CD4-positive, alpha-beta T cell treated with Interleukin-17A for 1 hour (primary cell): ENCODE data around the gene PPP1R3G.

Source experiments
- DNase-seq: peaks from one replicate; pipeline ENCODE4 v3.0.0-alpha.2; 2020

Gene PPP1R3G

DNA sequence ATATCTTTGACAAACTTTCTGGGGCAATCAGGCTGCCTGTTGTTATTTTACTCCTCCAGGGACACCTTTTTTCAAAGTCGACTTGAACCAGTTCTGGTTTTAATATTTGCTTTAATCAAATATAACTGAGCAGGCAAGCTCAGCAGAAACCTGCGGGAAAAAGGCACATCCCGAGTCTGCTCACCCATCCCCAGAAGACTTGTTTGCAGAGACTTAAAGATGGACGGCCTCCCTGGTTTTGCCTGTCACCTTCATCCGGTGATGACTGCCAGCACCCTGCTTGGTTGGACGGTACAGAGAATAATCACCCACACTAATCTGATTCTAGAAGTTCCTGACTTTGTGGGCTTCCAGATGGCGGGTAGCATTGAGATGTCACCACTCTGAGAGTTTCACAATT is 36.8 kb downstream of the PPP1R3G start:
- DNase-seq: no peak

DNA sequence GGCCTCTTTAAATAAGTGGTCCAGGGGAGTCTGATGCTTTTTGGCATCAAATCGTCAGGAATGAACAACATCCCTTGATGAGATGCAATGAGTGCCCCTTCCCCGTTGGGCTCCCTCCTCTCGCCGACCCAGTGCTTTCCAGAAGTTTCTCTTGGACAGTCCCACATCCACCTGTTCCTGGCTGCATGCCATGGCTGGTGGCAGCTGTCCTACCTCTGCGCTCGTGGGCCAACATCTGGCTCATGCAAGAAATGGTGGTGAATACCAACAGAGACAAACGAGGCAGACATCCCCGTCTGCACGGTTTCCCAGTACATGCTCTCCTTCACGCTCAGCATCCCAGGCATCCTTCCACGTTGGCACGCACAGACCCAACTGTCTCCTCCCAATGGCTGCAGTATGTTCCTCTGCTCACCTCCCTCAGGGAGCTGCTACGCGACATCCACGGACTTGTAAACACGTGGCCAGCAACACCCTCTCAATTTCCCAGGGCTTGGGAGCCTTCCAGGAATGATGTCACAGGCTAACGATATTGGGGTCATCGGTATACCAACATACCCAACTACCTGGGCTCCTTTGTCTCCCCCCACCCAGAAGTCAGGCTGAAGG is 37.5 kb downstream of the PPP1R3G start:
- DNase-seq: no peak

DNA sequence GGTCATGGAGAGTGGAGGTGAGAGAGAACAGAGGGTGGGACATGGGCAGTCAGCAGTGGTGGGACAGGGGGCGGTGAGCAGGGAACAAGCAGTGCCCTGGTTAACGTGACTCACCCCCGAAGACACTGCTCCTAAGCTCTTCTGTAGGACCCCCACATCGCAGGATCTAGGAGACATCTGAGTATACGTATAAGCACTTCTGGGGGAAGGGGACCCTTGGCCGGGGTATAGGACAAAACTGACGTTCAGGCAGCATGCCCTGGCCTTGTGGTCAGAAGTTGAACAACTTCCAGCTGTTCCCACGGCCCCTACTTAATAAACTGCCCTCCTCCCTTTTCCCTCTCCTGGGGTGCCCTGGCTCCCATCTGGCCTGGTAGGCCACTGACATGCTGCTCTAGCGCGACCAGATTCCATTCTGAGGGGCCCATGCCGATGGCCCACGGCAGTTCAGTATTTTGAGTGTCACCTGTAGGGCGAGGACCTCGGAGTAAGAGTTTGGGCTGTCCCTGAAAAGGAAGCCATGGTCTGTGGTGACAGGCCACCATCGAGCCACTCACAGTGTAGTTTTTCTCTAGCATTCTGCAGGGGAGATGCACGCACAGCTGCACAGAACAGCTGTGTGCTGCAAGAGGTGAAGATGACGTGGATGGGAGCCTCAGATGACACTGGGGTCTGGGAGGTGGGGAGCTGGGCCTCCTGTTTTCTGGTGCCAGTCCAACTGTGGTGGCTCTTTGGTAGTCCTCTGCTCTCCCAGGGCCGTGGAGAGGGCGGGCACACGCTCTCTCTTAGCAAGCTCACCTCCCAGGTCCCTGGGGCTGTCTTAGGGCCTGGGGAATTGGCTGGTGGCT is 38.4 kb downstream of the PPP1R3G start:
- DNase-seq: no peak

DNA sequence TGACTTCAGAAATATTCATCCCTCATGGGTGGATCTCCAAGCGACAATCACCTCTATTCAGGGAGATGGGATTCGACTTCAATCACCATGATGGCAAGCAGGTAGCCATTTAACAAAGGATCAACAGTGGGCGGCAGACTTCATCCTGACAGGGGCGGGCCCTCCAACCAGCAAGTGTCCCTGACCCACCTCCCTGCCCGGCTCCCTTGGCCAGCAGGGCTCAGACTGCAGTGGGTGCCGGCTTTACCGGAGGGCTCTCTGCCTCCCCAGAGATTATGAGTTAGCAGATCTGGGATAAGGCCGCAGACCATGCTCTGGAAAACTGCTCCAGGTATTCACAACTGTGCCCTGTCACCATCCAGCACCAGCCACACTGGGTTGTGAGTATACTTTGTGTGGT is 39.4 kb downstream of the PPP1R3G start:
- no peak for DNase-seq

DNA sequence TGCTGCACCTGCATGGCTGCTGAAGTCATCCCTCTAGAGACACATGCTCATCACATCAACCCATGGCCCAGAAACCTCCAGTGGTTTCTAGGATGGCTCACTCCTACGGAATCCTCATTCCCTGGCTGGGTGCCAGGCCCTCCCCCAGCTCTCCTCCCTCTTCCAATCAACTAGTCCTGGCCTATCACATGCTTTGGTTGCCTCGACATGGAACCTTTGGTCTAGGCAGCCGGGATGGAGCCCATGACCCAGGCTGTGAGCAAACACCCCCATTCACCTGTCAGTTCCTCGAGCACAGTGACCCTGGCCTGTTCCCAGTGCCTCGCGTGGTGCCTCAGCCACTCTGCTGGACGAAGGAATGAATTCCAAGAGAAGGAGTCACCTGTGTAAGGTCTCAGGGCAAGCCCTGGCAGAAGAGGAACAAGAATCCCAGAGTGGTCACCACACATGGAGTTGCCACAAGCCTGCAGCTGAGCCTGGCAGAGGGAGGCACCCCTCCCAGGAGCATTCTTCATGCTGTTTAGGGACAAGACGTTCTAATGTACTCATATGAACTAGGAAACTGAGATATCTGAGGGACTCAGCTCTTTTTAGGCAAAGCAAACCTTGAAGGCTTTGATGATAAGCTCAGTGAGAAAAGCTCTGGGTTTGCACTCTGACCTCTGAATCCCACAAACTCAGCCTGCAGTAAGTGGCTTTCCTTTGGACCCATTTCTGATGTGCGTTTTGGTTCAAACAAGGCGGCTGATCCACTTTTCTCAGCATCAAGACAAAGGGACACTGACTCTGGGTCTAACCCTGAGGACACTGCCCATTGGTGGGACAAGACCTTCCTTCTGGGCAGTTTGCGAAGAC is 40.2 kb downstream of the PPP1R3G start:
- no peak for DNase-seq

DNA sequence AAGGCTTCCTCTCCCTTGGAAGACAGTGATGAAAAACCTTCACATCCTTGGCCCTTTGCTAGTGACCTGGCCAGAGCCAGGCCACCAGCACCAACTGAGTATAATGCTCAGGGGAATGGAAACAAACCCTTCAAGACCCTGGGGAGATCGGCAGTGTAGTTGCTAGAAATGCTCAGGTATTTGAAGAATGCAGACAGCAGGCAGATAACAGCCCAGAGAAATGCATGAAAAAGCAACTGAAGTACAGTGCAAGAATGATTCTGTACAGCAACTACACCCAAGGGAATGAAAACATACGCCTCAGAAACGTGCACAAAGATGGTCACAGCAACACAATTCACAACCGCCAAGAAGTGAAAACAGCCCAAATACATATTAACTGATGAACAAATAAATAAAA is 41.1 kb downstream of the PPP1R3G start:
- DNase-seq: no peak

DNA sequence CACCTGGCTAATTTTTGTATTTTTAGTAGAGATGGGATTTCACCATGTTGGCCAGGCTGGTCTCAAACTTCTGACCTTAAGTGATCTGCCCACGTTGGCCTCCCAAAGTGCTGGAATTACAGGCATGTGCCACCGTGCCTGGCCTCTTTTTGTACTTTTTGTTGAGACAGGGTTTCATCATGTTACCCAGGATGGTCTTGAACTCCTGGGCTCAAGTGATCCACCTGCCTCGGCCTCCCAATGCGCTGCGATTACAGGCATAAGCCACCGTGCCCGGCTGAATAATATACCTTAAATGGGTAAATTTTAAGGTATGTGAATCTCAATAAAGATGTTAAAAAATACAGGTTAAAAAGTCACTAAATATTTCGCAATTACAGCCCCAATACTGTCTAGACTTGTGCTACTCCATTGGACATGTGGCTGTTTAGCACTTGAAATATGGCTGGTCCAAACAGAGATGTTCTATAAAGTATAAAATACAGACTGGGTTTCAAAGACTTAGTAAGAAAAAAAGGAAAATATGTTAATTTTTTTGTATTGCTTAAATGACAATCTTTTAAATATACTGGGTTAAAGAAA is 42.1 kb downstream of the PPP1R3G start:
- DNase-seq: no peak

DNA sequence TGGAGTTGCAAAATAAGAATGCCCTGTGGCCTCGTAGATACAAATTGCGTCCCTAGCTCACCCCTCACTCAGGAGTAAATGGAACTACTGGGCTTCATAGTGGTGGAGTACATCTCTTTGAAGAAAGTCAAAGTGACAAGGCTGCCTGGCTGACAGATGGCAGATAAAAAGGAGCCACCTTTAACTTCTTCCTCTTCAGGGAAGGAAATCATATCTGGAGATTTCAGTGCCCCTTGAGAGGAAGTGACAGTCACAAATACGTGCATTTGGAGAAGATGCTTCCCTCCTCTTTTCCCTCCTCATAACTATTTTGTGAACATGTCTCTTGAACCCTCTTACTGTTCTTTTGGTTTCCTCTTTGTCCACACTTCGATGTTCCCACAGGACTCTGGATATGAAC is 43.2 kb downstream of the PPP1R3G start:
- no peak for DNase-seq

DNA sequence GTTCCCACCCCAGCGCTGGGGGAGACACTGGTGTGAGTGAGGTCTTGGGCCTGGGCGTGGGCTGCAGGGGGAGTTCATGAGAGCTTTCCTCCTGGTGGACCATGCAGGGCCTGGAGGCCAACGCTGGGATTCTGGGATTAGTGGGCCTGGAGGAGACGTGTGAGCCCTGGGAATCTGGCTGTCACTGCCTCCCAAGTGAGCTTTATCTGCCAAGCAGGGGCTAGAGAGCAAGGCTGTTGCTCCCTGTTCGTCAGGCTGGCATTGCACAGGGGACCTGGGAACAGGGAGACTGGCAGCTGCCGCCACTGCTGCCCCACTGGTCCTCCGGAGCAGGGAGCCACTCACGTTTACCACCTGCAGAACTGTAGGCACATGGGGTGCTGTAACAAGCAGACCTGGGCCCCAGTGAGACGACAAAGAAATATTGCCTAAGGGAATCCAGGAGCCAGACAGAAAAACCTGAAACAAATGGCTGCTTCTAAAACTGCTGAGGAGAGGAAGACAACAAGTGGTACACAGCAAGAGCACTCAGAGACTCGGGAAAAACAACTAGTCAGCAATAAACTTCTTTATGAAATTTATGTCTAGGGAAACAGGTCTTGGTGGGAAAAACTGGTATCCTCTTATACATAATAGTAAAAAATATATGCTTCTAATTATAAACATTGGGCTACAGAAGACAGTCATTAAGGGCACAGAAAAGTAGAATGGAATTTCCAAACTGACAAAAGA is 45.2 kb downstream of the PPP1R3G start:
- DNase-seq: no peak

DNA sequence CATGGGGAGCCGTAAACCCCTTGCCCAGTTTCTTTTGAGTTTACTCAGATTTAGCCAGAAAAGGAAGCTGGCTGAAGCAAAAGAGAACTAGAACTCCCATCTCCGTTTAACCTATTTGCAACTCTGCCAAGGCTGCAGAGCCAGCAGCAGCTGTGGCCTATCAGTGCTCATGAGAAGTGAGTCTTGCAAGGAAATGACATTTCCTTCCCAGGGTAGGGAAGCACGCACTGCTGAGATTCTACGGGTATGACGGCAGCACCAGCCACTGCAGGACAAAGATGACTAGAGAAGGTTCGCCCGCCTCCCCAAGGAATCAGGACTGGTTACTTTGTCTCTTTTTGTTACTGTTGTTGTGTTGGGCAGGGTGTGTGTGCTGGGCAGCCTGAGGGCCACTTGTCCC is 47.6 kb downstream of the PPP1R3G start:
- DNase-seq: no peak

DNA sequence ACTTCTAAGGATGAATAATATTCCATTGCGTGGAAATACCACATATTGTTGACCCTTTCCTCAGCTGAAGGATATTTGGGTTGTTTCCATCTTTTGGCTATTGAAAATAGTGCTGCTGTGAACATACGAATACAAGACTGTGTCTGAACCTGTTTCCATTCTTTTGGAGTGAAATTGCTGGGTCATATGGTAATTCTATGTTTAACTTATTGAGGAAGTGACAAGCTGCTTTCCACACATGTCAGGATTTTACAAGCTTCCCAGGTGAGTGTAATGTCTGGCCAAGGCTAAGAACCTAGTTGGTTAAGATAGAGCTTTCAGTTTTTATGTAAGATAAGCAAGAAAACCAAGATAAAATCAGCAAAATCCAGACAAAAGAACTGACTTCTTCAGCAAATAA is 48.8 kb downstream of the PPP1R3G start:
- DNase-seq: no peak

DNA sequence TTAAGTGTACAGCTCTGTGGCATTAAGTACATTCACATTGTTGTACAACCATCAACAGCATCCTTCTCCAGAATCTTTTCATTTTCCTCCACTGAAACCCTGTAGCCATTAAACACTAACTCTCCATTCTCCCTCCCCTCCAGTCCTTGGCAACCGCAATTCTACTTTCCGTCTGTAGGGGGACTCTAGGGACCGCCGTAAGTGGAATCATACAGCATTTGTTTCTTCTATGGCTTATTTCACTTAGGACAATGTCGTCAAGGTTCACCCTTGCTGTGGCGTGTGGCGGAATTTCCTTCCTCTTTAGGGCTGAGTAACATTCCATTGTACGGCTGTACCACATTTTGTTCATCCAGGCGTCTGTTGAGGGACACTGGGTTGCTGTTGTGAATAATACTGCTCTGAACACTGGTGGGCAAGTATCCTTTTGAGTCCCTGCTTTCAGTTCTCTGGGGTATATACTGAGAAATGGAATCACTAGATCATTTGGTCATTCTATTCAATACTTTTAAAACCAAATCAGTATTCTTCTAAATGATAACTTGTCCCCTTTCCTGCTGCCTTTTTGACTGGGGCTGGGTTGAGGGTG is 50.7 kb downstream of the PPP1R3G start:
- DNase-seq: peak; percentile 41

DNA sequence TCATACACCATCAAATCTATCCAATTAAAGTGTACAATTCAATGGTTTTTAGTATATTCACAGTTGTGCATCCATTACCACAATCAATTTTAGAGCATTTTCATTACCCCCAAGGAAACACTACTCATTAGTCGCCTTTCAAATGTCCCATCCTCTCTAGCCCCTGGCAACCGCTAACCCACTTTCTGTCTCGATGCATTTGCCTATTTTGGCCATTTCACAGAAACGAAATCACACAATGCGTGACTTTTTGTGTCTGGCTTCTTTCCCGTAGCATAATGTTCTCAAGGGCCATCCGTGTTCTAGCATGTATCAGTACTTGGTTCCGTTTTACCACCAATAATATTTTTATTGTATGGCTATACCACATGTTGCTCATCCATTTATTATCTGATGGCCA is 51.7 kb downstream of the PPP1R3G start:
- no peak for DNase-seq
